DMS79 (cell line): ENCODE data around the gene GALNS.
"Not testable (repeated sequence)": the region's sequence is repeated elsewhere in the genome, so short reads cannot be mapped to it uniquely, and the experiment has no call there.

Experiments
- DNase-seq: peaks from one replicate; lab custom pipeline; 2025; lab: John Stamatoyannopoulos, UW

GALNS gene

GRCh38 chr16:88856828-88857727 lies at the start of gene GALNS, which contains the start of gene TRAPPC2L:
TSS of gene GALNS (minus strand) at chr16:88856947. CDS start at chr16:88856877, 70 bp downstream.
TSS of gene TRAPPC2L (plus strand) at chr16:88857127. CDS start at chr16:88857151, 24 bp downstream.
- peak; percentile 60 for DNase-seq

GRCh38 chr16:88906020-88906419 lies 49.3 kb upstream of the GALNS start:
- no peak for DNase-seq

GRCh38 chr16:88905563-88905962 lies 48.8 kb upstream of the GALNS start:
- no peak for DNase-seq

- DNase-seq = no peak
Measured at GRCh38 chr16:88904676-88905365, 48.1 kb upstream of the GALNS start.

DNA sequence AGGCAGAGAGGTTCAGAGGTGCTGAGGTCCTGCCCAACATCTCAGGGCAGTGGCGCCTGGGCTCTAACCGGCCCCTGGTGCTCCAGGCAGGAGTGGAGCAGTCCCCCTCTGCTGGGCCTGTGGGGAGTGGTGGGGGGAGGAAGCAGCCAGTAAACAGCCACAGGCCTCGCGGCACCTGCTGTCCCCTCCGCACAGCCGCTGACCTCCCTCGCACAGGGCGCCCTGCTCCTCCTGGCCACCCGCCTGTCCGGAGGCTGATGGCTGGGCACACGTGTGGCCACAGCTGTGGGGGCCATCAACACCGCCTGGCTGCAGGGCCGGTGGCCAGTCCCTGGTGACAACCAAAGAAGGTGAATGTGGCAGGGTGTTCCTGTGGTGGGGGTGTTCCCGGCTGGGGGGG lies 46.5 kb upstream of the GALNS start:
- no peak for DNase-seq

- DNase-seq = no peak
Measured at GRCh38 chr16:88902744-88903143, 46.0 kb upstream of the GALNS start.

GRCh38 chr16:88901718-88902337 lies 45.1 kb upstream of the GALNS start:
- no peak for DNase-seq

- DNase-seq = no peak
Measured at GRCh38 chr16:88900662-88901052, 43.9 kb upstream of the GALNS start.

GRCh38 chr16:88899901-88900661 lies 43.3 kb upstream of the GALNS start:
- no peak for DNase-seq

DNA sequence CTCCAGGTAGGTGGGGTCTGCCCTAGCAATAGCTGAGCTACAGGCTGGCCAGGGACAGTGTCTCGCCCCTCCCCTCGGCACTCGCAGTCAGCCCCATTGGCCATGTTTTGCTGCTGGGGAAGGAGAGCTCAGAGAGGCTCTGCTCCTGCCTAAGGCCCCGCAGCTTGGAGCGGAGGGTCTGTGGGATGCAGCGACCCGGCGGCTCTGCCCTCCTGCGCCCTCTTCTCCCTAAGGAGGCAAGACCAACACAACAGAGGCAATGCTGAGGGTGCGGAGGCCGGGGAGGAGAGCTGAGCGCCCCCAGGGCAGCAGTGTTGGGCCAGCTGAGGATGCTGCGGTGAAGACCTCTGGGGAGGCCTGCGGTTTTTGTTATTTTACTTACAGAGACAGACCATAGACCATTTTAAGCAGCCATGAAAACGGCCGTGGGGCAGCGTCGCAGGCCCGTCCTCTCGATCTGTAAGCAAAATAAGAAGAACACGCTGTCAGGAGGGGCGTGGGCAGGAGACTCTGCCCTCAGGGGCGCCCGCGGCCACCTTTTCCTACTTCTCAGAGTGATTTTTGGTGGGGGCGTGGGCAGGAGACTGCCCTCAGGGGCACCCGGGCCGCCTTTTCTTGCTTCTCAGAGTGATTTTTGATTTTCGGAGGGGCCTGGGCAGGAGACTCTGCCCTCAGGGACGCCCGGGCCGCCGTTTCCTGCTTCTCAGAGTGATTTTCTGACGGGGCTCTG lies 41.1 kb upstream of the GALNS start:
- DNase-seq = no peak

DNA sequence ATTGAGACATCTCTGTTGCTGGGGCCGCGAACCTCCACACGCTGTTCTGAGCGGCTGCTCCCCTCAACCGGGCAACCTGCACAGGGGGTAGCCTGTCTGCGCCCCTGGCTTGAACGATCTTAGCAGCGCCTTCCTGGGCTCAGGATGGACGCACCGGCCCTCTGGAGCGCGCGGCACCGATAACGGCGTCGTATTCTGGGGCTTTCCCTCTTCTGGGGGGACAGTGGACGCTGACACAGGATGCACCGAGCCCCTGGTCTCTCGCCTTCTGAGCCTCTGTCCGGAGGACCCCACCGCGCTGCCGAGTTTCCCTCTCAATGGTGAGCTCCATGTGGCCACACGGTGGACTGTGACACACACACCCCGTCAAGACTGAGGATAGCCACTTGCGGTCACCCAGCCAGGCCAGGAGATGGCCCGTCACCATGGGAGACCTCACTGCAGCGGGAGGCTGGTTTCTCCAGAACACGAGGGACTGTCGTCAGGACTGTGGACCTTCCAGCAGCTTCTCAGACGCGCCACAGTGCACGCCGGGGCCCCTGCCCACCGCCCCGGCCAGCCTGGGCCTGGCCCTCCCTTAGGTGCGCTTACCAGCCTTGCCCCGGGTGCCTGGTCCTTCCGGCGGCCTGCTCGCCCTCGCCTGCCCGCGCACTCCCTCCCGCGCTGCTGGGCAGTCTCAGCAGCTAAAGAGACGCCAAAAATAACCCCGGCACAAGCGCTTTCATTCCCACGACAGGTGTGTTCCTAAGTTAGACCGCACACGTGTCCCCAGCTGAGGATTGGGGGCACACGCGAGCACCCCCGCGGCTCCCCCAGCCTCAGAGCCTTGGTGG lies 39.7 kb upstream of the GALNS start:
- DNase-seq = no peak

GRCh38 chr16:88895335-88895734 lies 38.6 kb upstream of the GALNS start:
- no peak for DNase-seq

GRCh38 chr16:88894681-88895300 lies 38.0 kb upstream of the GALNS start:
- no peak for DNase-seq

DNA sequence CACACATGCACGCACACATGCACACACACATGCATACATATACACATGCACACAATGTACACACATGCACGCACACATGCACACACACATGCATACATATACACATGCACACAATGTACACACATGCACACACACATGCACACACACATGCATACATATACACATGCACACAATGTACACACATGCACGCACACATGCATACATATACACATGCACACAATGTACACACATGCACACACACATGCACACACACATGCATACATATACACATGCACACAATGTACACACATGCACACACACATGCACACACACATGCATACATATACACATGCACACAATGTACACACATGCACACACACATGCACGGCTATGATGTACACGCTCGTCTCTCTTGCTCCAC lies 37.5 kb upstream of the GALNS start:
- DNase-seq = not testable (repeated sequence)

- DNase-seq = no peak
Measured at GRCh38 chr16:88893127-88893968, 36.6 kb upstream of the GALNS start.

DNA sequence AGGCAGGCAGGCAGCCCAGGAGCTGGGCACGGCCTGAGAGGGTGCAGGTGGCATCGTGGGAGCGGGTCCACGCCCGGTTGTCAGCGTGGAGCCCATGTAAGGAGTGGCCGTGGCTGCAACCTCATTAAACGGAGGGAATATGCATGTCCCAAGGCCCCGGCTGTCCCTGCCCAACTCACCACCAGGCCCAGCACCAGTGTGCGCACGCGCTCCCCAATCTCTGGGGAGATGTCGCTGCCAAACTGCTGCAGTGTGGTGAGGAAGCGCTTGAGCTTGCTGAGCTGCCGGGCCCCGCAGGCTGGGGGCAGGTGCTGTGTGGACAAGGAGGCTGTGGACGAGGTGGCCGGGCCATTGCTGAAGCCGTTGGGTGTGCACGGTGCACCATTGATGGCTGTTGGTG lies 35.3 kb upstream of the GALNS start:
- DNase-seq = no peak

DNA sequence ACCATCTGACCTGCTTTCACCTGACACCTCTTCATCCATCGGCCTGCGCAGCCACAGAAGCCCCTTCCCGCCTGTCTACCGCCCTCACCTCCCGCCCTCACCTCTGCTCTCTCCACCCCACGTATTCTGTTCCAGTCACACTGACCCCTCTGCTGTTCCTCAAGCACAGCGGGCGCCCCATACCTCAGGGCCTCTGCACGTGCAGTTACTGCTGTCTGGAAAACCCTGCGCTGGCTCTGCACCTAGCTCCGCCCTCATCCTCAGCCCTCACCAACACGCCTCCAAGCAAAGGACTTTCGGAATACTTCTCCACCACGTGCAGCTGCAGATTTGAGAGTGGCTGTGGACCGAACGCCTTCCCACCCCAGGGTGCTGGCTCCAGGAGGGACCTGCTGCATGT lies 34.3 kb upstream of the GALNS start:
- DNase-seq = no peak

- DNase-seq = not testable (repeated sequence)
Measured at GRCh38 chr16:88889702-88890352, 33.1 kb upstream of the GALNS start.
